ENCODE data around the gene PSTPIP2. TPM values are rescaled to one million over a fixed set of nuclear protein-coding genes. Genes with fewer than 3 reads are reported as not detected.
A peak's percentile ranks its signal among the peaks of the same experiment; 100 is the strongest.

The PSTPIP2 gene
- total RNA-seq, 1 experiment from 2014 or later: not detected

- Histone ChIP-seq H4K20me1 (ENCODE audit: insufficient read depth) (peaks cover 12% of the 10 kb centered on the region), H3K9me2 (ENCODE audit: insufficient read depth) (no peaks in the 10 kb centered on the region), H3K4me3 (peak overlapping the region; percentile 100), H3K27me3 (ENCODE audit: insufficient read depth, low read depth) (no peaks in the 10 kb centered on the region), H3K4me2 (peak overlapping the region; percentile 90), H2AFZ (peak overlapping the region; percentile 99), H3K79me2 (ENCODE audit: low read depth) (peaks cover 45% of the 10 kb centered on the region), H3K36me3 (ENCODE audit: low read depth) (peaks cover 10% of the 10 kb centered on the region; the same call in 1 of the 2 replicates), H3K27ac (peak overlapping the region; percentile 55), H3K4me1 (replicated peaks; ENCODE audit: insufficient read depth) (peaks cover 21% of the 10 kb centered on the region), H3K9me3 (ENCODE audit: insufficient read depth, low read depth) (no peaks in the 10 kb centered on the region), H3F3A (ENCODE audit: insufficient read depth, low read depth) (peaks cover 8% of the 10 kb centered on the region)
- no peak for DNase-seq
- POLR2A ChIA-PET (ENCODE audit: unreplicated experiment): no interaction called here
- CTCF ChIA-PET: no interaction called here
- TF ChIP-seq CTCF (conservative IDR thresholded peaks at IDR 0.05): no peak
- TF ChIP-seq EZH2 (IDR thresholded peaks at IDR 0.05; ENCODE audit: low read depth): no peak
- TSS peak; percentile 63 for BruUV-seq (replicated peaks)
- intact Hi-C loops (cut with micrococcal nuclease; ENCODE audit: unreplicated experiment): no loop called here
These were observed 26.5 kb upstream of the PSTPIP2 start for GRCh38 chr18:46098616-46098933.

GRCh38 chr18:46097801-46098615, 25.9 kb upstream of the PSTPIP2 start, which contains the start of gene ATP5F1A:
ATP5F1A (minus strand) TSS chr18:46098296; CDS start chr18:46098231, 65 bp downstream.
- DNase-seq: peak; percentile 66 to 72
- Histone ChIP-seq H3K9me3 (ENCODE audit: insufficient read depth, low read depth) (no peaks in the 10 kb centered on the region), H3K4me1 (replicated peaks; ENCODE audit: insufficient read depth) (peaks cover 21% of the 10 kb centered on the region), H3K9me2 (ENCODE audit: insufficient read depth) (no peaks in the 10 kb centered on the region), H3K4me2 (peak within 1 kb of the TSS; percentile 90), H3K4me3 (peak within 1 kb of the TSS; percentile 100), H3K27me3 (ENCODE audit: insufficient read depth, low read depth) (no peaks in the 10 kb centered on the region), H3K27ac (peak within 1 kb of the TSS; percentile 55), H3F3A (ENCODE audit: insufficient read depth, low read depth) (peaks cover 8% of the 10 kb centered on the region), H2AFZ (peak within 1 kb of the TSS; percentile 99), H4K20me1 (ENCODE audit: insufficient read depth) (peaks cover 12% of the 10 kb centered on the region), H3K36me3 (ENCODE audit: low read depth) (peaks cover 11% of the 10 kb centered on the region; the same call in 1 of the 2 replicates), H3K79me2 (ENCODE audit: low read depth) (peaks cover 51% of the 10 kb centered on the region)
- TF ChIP-seq EZH2 (IDR thresholded peaks at IDR 0.05; ENCODE audit: low read depth): no peak
- TF ChIP-seq CTCF (conservative IDR thresholded peaks at IDR 0.05): no peak
- BruUV-seq (replicated peaks): no TSS peak
- intact Hi-C loops (cut with micrococcal nuclease; ENCODE audit: unreplicated experiment): no loop called here
- ChIA-PET POLR2A (ENCODE audit: unreplicated experiment) (interaction anchor here (0.7 kb wide), 1 partner anchor 54 kb away, joined by 27 read pairs; no protein-coding TSS in a partner anchor), CTCF (no interaction called here)

- intact Hi-C loops (cut with micrococcal nuclease; ENCODE audit: unreplicated experiment): no loop called here
- no peaks in the 10 kb centered on the region for H3K27me3 ChIP-seq (ENCODE audit: insufficient read depth, low read depth)
- H3K9me2 ChIP-seq (ENCODE audit: insufficient read depth): no peaks in the 10 kb centered on the region
- DNase-seq: no peak
- peaks cover 12% of the 10 kb centered on the region for H4K20me1 ChIP-seq (ENCODE audit: insufficient read depth)
- ChIA-PET POLR2A (ENCODE audit: unreplicated experiment) (interaction anchor here (0.7 kb wide), 1 partner anchor 55 kb away, joined by 27 read pairs; no protein-coding TSS in a partner anchor), CTCF (no interaction called here)
- H3F3A ChIP-seq (ENCODE audit: insufficient read depth, low read depth): peaks cover 8% of the 10 kb centered on the region
- peaks cover 21% of the 10 kb centered on the region for H3K4me1 ChIP-seq (replicated peaks; ENCODE audit: insufficient read depth)
- TF ChIP-seq EZH2 (IDR thresholded peaks at IDR 0.05; ENCODE audit: low read depth): no peak
- TF ChIP-seq CTCF (conservative IDR thresholded peaks at IDR 0.05): no peak
- peaks cover 56% of the 10 kb centered on the region for H3K79me2 ChIP-seq (ENCODE audit: low read depth)
- H3K27ac ChIP-seq: peak overlapping the region; percentile 55
- H3K9me3 ChIP-seq (ENCODE audit: insufficient read depth, low read depth): no peaks in the 10 kb centered on the region
- TSS peak; percentile 37 for BruUV-seq (replicated peaks)
- peaks cover 15% of the 10 kb centered on the region; the same call in 1 of the 2 replicates for H3K36me3 ChIP-seq (ENCODE audit: low read depth)
- peak overlapping the region; percentile 99 for H2AFZ ChIP-seq
- H3K4me3 ChIP-seq: peak overlapping the region; percentile 100
- peak overlapping the region; percentile 90 for H3K4me2 ChIP-seq
These were observed 25.4 kb upstream of the PSTPIP2 start for GRCh38 chr18:46097431-46097800.

Data from PC-9 (cell line).